AML-193 (cell line): Measurements from ENCODE around the gene MED19.
A peak's percentile ranks its signal among the peaks of the same experiment; 100 is the strongest.
"Not testable (repeated sequence)": the region's sequence is repeated elsewhere in the genome, so short reads cannot be mapped to it uniquely, and the experiment has no call there.

Source experiments
- DNase-seq, 2 experiments: peaks; one replicate each; lab custom pipeline; 2025; lab: John Stamatoyannopoulos, UW

The MED19 gene

DNA sequence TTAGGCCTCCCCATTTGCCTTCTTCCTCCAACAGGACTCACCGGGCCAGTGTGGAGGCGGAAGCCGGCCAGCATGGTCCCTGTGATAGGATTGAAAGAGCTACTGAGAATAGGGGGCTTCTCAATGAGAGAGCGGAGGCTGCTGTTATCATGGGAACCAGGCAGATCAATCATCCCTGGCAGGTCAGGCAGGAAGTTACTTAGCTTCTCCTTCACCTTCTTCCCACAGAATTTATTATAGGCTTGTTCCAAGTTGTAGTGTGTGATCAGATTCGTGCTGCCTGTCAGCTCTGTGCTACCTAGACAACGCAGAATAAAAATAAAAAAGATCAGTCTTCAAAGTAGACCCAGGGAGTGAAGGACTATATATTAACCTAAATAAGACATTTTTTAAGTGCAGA, 7.1 kb downstream of the MED19 start:
- no peak for DNase-seq

DNA sequence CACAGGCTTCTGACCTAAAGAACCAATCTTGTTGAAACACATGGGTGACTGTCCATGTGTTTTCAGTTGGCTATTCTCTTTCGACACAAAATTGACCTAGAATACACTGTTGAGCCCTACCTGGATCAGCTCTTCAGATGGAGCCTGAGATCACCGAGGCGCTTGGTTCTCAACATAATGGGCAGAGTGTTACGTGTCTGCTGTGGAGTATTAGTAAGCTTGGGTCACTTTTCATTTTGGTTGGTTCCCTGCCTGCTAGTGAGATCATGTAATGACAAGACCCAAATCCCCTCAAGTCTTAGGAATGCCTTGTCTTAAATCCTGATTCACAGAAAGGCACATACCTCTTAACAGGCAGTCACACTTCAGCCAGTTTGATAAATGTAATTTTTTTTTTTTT, 8.7 kb downstream of the MED19 start:
- no peak for DNase-seq

DNA sequence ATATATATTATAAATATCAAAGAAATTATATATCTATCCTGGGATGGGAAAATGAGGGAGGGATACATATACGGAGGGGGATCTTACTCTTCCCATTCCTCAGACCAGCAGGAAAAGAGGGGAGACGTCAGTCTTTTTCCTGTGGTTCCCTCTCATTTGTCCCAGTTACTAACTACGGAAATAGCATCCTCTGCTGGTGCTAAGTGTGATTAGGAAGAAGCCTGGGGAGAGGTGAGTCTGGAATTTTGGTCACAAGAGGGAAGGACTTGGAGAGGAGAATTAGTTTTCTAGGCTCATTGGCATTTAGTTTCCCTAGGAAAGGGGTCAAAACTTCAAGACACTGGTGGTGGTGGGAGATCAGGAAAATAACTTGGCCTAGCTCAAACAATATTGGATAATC, 11.6 kb downstream of the MED19 start:
- DNase-seq = no peak

DNA sequence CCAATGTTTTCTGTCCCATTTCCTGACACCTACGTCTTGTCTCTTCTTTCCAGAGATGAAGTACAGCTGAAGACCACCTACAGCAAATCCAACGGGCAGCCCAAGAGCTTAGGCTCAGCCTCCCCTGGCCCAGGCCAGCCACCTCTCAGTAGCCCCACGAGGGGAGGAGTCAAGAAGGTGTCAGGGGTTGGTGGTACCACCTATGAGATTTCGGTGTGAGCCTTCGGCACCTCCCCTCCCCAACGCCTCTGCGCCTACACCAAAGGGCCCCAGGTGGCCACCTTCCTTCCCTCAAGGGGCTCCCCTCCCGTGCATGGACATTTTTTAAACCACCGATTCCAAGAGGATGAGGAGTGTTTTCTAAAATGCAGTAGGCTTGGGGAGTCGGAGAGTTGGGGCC, 12.2 kb downstream of the MED19 start:
- DNase-seq = no peak

DNA sequence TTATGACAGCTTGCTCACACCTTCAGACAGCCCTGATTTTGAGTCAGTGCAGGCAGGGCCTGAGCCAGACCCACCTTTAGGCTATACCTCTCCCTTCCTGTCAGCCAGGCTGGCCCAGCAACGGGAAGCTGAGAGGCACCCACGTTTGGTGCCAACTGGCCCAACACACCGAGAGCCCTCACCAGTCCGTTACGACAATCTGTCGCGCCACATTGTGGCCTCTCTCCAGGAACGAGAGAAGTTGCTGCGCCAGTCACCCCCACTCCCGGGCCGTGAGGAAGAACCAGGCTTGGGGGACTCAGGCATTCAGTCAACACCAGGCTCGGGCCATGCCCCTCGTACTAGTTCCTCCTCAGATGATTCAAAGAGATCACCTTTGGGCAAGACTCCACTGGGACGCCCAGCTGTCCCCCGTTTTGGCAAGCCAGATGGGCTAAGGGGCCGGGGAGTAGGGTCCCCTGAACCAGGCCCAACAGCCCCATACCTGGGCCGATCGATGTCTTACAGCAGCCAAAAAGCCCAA, 13.1 kb downstream of the MED19 start:
- DNase-seq = no peak

DNA sequence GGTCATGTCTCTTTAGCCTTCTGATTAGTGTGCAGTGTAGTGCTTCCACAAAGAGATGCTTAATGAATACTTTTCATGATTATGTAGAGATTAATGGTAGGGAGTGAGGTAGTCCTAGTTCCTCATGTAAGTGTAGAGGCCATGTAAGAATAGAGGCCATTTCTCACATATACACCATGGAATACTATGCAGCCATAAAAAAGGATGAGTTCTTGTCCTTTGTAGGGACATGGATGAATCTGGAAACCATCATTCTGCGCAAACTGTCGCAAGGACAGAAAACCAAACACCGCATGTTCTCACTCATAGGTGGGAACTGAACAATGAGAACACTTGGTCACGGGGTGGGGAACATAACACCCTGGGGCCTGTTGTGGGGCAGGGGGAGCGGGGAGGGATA, 21.5 kb downstream of the MED19 start:
- DNase-seq = not testable (repeated sequence)

DNA sequence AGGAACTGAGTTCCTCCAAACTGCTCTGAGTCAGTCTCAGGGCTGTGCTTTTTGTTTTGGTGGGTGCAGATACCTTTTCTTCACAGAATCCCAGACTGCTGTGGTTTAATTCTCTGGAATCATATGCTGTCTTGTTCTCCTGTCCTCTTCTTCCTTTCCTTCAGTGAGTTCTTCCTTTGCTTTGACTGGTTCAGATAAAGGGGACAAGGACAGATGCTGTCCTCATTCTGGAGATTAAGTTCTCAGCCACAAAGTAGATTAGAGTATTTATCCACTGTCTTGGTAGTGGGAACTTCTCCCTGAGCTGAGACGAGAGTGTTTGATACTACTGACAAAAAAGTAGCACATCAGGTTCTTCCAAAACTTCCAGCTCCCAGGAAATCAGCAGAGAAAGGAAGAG, 30.8 kb downstream of the MED19 start:
- no peak for DNase-seq

DNA sequence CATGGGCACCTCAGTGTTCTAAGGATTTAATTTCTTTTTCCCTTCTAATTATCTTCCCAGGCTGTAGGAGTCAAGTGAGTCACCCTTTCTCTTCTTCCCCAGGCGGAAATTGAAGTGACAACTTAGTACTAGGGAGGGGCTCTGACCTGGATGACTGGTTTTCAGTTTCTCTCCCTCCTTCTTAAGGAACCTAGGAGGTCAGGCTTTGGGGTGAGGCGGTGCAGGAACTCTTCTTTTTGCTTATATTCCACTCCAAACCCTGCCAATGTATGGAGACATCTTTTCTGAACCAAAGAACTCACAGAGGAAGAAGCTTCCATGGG, 31.5 kb downstream of the MED19 start:
- DNase-seq = no peak

DNA sequence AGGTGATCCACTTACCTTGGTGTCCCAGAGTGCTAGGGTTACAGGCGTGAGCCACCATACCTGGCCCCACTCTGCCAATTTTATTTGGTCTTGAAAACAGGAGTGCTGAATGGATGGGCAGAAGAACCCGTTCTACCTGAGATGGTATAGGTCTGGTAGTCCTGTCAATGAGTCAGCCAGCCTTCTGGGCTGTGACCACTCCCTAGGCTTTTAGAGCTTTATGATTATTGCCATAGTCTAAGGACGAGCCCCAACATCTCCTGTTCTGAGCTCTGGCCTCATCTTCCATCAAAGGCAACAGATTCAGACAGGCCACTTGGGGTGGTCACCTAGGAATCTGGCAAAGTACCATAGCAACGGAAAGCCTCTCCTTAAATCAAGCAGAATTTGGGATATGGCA, 32.6 kb downstream of the MED19 start:
- DNase-seq = no peak

DNA sequence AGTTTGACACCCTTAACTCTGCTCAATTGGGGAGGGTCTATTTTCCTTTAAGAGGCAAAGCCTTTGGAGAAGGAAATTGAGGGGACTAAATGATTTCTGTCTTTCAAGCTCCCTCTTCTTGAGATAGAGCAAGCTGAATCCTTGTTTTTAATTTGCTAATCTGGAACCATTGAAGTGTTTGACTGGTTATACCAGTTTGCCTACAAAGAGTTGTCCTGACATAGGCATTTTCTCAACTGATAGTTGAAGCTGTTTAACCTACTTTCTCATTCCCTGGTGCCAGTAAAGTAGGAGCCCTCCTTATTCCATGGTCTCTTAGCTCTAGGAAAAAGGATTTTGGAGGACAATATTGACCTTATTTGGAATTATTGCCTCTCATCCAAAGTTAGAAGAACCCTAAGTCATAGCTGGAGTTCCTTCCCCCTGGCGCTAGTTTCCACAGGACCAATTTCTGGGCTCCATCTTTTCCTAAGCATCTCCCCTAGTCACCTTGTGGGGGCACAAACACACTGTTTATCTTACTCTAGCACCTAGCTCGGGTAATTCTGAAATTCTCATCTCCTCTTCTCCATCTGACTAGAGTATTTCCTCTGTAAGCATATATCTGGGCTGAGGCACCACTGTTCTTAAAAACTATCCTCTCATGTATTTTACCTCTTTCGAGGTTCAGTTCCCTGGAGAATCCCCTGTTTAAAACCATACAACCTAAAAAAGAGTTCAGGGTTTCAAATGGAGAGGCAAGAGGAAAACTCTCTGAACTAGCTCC, 36.7 kb downstream of the MED19 start:
- no peak for DNase-seq

DNA sequence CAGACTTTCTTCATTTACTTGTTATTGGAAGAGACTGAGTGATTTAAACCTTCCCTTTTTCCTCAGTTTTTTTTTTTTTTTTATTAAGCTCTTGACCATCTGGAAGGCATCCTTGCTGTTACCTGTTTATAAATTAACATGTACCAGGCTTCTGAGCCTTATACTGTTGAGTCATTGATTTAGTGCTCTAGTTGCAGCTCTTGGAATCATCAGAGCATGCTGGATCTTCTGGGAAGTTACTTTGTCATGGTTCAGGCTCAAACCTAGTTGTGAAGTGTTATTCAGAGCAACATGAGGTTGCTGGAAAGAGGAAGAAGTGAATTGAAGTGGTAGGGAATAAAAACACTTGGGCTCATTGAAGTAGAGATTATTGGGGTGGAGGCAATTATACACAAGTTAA, 37.8 kb downstream of the MED19 start:
- DNase-seq = no peak

DNA sequence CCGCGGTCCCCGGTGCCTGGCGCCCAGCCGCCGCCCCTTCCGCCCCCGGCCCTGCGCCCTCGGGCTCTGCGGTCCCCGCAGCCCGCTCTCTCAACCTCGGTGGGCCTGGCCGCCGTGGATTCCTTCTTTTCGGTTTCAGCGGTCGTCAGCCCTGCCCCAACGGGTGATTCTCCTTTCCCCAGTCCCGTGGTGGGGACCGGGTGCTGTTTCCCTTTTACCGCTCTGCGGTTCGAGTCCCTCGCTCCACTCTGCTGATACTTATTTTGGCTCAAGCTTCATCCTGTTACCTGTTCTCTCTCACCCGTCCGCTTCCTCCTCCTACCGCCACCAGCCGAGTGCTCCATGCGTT, 43.6 kb downstream of the MED19 start:
- DNase-seq = peak in 1 of 2 experiments; percentile 33

DNA sequence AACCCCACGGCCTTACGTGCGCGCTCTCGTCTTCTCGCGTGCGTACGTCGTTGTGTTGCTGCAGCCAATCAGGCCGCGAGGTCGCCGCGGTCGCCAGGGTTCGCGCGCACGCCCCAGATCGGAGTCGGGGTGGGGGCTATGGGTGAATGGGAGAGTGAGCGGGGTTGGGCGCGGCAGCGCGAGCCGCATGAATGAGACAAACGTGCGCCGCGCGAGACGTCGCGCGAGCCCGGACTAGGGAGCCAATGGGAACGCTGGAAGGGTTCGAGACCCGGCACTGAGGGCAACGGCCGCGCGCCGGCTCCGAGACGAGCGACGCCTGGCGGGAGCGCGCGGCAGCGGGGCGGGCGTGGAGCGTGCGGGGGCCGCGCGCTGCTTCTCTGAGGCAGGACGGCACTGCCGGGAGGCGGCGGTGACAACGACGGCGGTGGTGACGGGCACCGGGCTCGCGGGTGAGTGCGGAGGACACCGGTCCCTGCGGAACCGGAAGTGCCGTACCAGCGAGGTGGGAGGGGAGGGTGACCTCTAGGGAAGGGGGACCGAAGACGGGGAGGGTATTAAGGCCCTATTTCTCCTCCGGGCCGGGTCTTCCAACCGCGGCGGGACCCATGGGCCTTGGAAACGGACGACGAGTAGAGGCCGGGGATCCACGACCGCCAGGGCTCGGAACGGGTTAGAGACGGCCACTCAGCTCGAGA, 44.1 kb downstream of the MED19 start, which contains the start of gene ZDHHC5:
Gene ZDHHC5 (plus strand): TSS at position 379 of the 698 bp plus-strand sequence. CDS start 4,977 bp downstream, outside the sequence.
- DNase-seq = peak; percentile 97 to 99

DNA sequence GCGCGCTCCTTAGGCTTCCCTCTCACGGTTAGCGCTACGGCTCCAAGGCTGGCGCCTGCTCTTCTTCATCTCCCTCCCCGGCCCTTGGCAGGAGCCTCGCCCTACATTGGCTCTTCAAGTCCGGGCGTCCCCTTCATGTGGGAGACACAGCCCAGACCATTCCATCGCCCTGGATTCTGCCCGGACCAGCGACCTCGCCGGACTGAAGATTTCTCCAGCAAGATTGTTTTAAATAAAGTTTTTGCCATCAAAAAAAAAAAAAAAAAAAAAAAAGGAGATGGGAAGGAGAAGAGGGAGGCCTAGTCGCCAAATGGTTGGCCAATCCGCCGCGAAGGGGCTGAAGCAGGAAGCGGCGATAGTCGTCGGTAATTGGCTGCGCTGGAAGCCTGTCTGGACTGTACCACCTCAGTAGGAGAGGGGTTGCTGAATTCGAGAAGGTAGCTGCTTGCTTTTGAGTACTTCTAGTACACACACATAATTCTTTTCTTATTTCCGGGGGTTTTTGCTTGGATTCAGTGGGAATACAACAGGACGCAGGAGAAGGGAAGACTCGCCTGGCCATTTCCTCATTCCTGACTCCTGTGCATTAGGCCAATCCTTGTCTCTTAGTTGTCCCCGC, 44.8 kb downstream of the MED19 start:
- peak; percentile 97 to 99 for DNase-seq

DNA sequence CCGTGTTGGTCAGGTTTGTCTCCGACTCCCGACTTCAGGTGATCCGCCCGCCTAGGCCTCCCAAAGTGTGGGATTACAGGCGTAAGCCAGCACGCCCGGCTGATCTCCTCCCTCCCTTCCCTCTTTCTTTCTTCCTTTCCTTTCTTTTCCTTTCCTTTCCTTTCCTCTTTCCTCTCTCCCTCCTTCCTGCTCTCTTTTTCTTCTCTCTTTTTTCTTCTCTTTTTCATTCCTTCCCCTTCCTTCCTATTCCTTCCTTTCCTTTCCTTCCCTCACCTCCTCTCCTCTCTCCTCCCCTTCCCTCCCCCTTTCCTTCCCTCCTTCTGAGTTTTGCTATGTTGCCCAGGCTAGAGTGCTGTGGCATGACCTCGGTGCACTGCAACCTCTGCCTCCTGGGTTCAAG, 48.0 kb downstream of the MED19 start:
- DNase-seq = no peak

DNA sequence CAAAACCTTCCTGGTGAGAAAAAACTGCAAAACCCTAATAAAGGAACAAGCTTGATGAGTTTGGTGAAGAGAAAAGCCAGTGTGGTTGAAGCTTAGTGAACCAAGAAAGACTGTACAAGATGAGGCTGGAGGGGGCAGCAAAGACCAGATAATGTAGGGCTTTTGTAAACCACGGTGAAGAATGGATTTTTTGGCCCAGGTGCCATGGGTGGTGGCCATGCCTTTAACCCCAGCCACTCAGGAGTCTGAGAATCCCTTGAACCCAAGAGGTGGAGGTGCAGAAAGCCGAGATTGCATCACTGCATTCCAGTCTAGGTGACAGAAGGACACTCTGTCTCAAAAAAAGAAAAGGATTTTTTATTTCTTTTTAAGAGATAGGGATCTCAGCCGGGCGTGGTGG, 49.1 kb downstream of the MED19 start:
- peak; percentile 12 to 31 for DNase-seq

DNA sequence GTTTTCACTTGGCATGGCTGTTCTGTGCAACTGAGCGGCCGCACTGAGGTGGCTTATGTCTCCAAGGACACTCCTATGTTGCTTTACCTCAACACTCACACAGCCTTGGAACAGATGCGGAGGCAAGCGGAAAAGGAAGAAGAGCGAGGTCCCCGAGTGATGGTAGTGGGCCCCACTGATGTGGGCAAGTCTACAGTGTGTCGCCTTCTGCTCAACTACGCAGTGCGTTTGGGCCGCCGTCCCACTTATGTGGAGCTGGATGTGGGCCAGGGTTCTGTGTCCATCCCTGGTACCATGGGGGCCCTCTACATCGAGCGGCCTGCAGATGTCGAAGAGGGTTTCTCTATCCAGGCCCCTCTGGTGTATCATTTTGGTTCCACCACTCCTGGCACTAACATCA, 52.3 kb downstream of the MED19 start:
- no peak for DNase-seq

DNA sequence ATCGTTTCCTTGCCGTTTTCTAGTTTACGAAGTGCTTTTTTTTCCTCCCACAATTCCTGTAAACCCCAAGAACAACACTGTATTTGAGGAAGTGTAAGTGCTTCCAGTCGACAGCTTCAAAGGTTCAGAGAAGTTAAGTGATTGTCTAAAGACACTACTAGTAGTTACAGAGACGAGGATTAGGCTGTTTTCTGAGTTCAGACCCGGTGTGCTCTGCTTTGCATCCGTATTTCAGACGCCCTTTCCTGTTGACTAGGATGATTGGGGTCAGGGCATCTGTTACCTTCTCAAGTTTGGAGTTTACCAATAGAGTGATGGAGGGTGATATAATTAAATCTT, 54.0 kb downstream of the MED19 start:
- DNase-seq = peak in 1 of 2 experiments; percentile 16

DNA sequence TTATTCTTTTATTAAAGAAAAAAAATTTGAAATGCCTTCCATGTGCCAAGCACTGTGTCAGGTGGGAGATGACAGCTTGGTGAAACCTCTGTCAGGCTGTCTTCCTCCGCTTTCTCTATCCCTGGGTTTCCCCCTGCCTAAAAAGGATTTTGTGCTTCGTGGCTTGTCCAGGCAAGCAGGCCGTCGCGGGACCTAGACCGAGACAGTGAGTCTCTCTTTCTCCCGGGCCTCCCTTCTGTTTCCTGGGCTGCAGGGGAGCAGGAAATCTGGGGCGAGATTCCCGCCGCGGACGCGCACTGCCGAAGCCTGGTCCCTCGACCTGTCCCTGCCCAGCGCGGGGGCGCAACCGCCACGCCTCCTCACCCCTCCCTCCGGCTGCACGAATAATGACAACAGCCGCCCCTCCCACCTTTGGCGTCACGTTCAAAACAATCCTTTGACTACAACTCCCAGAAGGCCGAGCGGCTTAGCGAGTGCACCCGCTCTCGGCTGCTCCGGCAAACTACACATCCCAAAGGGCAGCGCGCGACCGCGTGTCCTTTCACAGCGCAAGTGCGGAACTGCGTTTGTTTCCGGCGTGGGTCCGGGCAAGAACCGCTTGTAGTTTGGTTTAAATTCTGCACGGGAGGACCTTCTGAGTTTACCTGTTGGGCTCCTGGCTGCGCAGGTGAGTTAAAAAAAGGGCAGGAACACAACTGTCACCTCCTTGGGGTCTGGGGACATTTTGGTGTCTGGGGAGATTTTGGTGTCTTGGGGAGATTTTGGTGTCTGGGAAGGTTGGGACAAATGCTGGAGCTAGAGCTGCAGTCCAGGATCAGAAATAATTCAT, 54.6 kb downstream of the MED19 start, which contains the start of gene CLP1:
Gene CLP1 (plus strand): TSS at position 569 of the 829 bp plus-strand sequence. CDS start 1,715 bp downstream, outside the sequence.
- peak; percentile 95 to 97 for DNase-seq

DNA sequence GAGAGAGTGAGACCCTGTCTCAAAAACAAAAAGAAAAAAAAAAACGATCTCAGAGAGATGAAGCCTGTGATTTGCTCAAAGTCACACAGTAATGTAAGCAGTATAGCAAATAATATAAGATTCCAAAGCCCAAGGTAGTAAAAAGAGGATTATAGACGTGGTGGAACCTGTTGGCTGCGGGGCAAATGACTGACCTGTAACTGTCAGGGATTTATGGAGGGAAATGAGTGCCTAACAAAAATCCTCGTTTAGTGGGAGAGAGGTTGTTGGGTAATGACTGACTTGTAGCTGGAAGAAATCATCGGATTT, 55.2 kb downstream of the MED19 start:
- no peak for DNase-seq
